Naive thymus-derived CD8-positive, alpha-beta T cell (primary cell): ENCODE results near the gene UST. TPM values are rescaled to one million over a fixed set of nuclear protein-coding genes. Genes with fewer than 3 reads are reported as not detected.

Experiments used
- ATAC-seq, 2 donors: fragments of 150-1000 bp; cut with Tn5 transposase in 1 of 2; sonication (Bioruptor Pico), chemical (Tn5 transposase) in 1 of 2; 1 replicate in 1 of 2; 2 replicates in 1 of 2; pipeline ENCODE4 v1.10.0; 2021; ENCODE audit warnings: mild to moderate bottlenecking in 2 of 2, moderate library complexity in 2 of 2
- POLR2A ChIA-PET: fragments of 350-600 bp; sonication (Branson Sonifier 250); formaldehyde crosslinking; loops from one replicate; lab custom pipeline; 2021; ENCODE audit warnings: antibody characterized with exemption; lab: Charles Lee
- DNase-seq, 10 donors: peaks; one replicate each; pipeline versions ENCODE4 v3.0.0 to v3.0.0-alpha.2; 2020 to 2022
- H3K27ac Mint-ChIP-seq, 10 donors: one replicate each; pipeline ENCODE4 v1.8.0; 2020 to 2022; ENCODE audit warnings: mild to moderate bottlenecking in 10 of 10, mixed read lengths in 10 of 10, moderate library complexity in 4 of 10, inconsistent platforms in 1 of 10
- H3K27me3 Mint-ChIP-seq, 5 donors: one replicate each; pipeline ENCODE4 v1.8.0; 2021 to 2022; ENCODE audit warnings: mixed read lengths in 5 of 5
- H3K36me3 Mint-ChIP-seq, 3 donors: one replicate each; pipeline ENCODE4 v1.8.0; 2020 to 2022; ENCODE audit warnings: mixed read lengths in 3 of 3, mild to moderate bottlenecking in 2 of 3, inconsistent platforms in 1 of 3
- H3K4me1 Mint-ChIP-seq, 4 donors: one replicate each; pipeline ENCODE4 v1.8.0; 2021 to 2022; ENCODE audit warnings: mixed read lengths in 4 of 4
- H3K4me3 Mint-ChIP-seq, 10 donors: one replicate each; pipeline ENCODE4 v1.8.0; 2020 to 2022; ENCODE audit warnings: mild to moderate bottlenecking in 10 of 10, mixed read lengths in 10 of 10, moderate library complexity in 6 of 10, inconsistent platforms in 1 of 10
- H3K9me3 Mint-ChIP-seq, 9 donors: one replicate each; pipeline ENCODE4 v1.8.0; 2020 to 2022; ENCODE audit warnings: mixed read lengths in 9 of 9, mild to moderate bottlenecking in 3 of 9, inconsistent platforms in 1 of 9, moderate library complexity in 1 of 9
- polyA plus RNA-seq, 3 donors: library from polyadenylated mRNA; unstranded; fragments of 300-500 nt; fragmentation: Illumina TruSeq; gene quantifications; one replicate each; pipeline ENCODE4 v1.2.3, GENCODE V29; 2021
- total RNA-seq, 8 experiments: library from RNA in 2 of 8; stranded (reverse) in 2 of 8; gene quantifications; one replicate each; pipeline ENCODE4 v1.2.3 and lab custom pipeline; 2021 to 2026

UST gene
- total and polyA plus RNA-seq, 5 experiments from 2014 or later, result 0.08 to 1.4 (median 0.47) TPM

GRCh38 chr6:149012040-149012545 is 265.3 kb downstream of the UST start:
- Mint-ChIP-seq H3K9me3 (no peaks in the 10 kb centered on the region), H3K27me3 (no peaks in the 10 kb centered on the region)
- POLR2A ChIA-PET, result no interaction called here

GRCh38 chr6:149013586-149014344 is 266.9 kb downstream of the UST start:
- Mint-ChIP-seq H3K36me3 (no peaks in the 10 kb centered on the region), H3K27ac (no peak overlapping the region), H3K27me3 (no peaks in the 10 kb centered on the region), H3K4me1 (no peaks in the 10 kb centered on the region), H3K9me3 (no peaks in the 10 kb centered on the region), H3K4me3 (no peak overlapping the region)
- ATAC-seq (no peak), DNase-seq (no peak)
- POLR2A ChIA-PET, result no interaction called here

More at GRCh38 chr6:149012040-149012545, 265.3 kb downstream of the UST start:
- Mint-ChIP-seq H3K4me1 (no peaks in the 10 kb centered on the region), H3K36me3 (no peaks in the 10 kb centered on the region), H3K27ac (no peak overlapping the region), H3K4me3 (no peak overlapping the region)
- DNase-seq (no peak), ATAC-seq (no peak)

GRCh38 chr6:149014631-149015534 is 268.1 kb downstream of the UST start:
- Mint-ChIP-seq H3K27ac (no peak overlapping the region), H3K4me3 (no peak overlapping the region), H3K4me1 (no peaks in the 10 kb centered on the region), H3K9me3 (no peaks in the 10 kb centered on the region), H3K27me3 (no peaks in the 10 kb centered on the region), H3K36me3 (no peaks in the 10 kb centered on the region)
- ATAC-seq (no peak), DNase-seq (no peak)
- POLR2A ChIA-PET, result no interaction called here

GRCh38 chr6:149015535-149016525 is 269.0 kb downstream of the UST start:
- H3K27ac Mint-ChIP-seq, result no peak overlapping the region
- DNase-seq, result no peak
- no peaks in the 10 kb centered on the region for H3K4me1 Mint-ChIP-seq
- H3K27me3 Mint-ChIP-seq, result no peaks in the 10 kb centered on the region
- H3K9me3 Mint-ChIP-seq, result no peaks in the 10 kb centered on the region
- POLR2A ChIA-PET, result no interaction called here
- H3K4me3 Mint-ChIP-seq, result no peak overlapping the region
- no peak for ATAC-seq
- H3K36me3 Mint-ChIP-seq, result no peaks in the 10 kb centered on the region

- no peaks in the 10 kb centered on the region for H3K9me3 Mint-ChIP-seq
- POLR2A ChIA-PET, result no interaction called here
- no peak for DNase-seq
- H3K36me3 Mint-ChIP-seq, result no peaks in the 10 kb centered on the region
- no peak for ATAC-seq
- no peak overlapping the region for H3K4me3 Mint-ChIP-seq
- no peaks in the 10 kb centered on the region for H3K27me3 Mint-ChIP-seq
- no peaks in the 10 kb centered on the region for H3K4me1 Mint-ChIP-seq
- H3K27ac Mint-ChIP-seq, result no peak overlapping the region
These were observed 269.9 kb downstream of the UST start for GRCh38 chr6:149016716-149017115.

- Mint-ChIP-seq H3K27me3 (no peaks in the 10 kb centered on the region), H3K27ac (no peak overlapping the region), H3K9me3 (no peaks in the 10 kb centered on the region), H3K36me3 (peaks cover 0 to 3% (median 0%) of the 10 kb centered on the region in 3 donors), H3K4me1 (no peaks in the 10 kb centered on the region), H3K4me3 (no peak overlapping the region)
- ATAC-seq, result no peak
- POLR2A ChIA-PET, result interaction anchor here (0.6 kb wide), 1 partner anchor 1920 kb away, joined by 3 read pairs; no protein-coding TSS in a partner anchor
- no peak for DNase-seq
These were observed 273.5 kb downstream of the UST start for GRCh38 chr6:149020319-149020718.

- Mint-ChIP-seq H3K27ac (peak overlapping the region in 1 of 10 donors; percentile 3), H3K27me3 (no peaks in the 10 kb centered on the region), H3K36me3 (peaks cover 0 to 3% (median 0%) of the 10 kb centered on the region in 3 donors), H3K9me3 (peaks cover 0 to 9% (median 0%) of the 10 kb centered on the region in 9 donors), H3K4me3 (no peak overlapping the region), H3K4me1 (peaks cover 2 to 7% (median 5%) of the 10 kb centered on the region in 4 donors)
- POLR2A ChIA-PET, result no interaction called here
- no peak for DNase-seq
- no peak for ATAC-seq
These were observed 277.5 kb downstream of the UST start for GRCh38 chr6:149024361-149024760.

GRCh38 chr6:149025061-149025460 is 278.2 kb downstream of the UST start:
- POLR2A ChIA-PET, result no interaction called here

GRCh38 chr6:149026530-149026942 is 279.7 kb downstream of the UST start:
- Mint-ChIP-seq H3K9me3 (peaks cover 0 to 9% (median 0%) of the 10 kb centered on the region in 9 donors), H3K27ac (no peak overlapping the region), H3K4me1 (peaks cover 2 to 13% (median 5%) of the 10 kb centered on the region in 4 donors), H3K36me3 (peaks cover 0 to 3% (median 0%) of the 10 kb centered on the region in 3 donors), H3K4me3 (no peak overlapping the region), H3K27me3 (no peaks in the 10 kb centered on the region)
- ATAC-seq (no peak), DNase-seq (no peak)
- POLR2A ChIA-PET, result no interaction called here

More at GRCh38 chr6:149025061-149025460, 278.2 kb downstream of the UST start:
- DNase-seq (no peak), ATAC-seq (no peak)
- Mint-ChIP-seq H3K4me1 (peaks cover 2 to 7% (median 5%) of the 10 kb centered on the region in 4 donors), H3K27me3 (no peaks in the 10 kb centered on the region), H3K27ac (no peak overlapping the region), H3K4me3 (no peak overlapping the region), H3K9me3 (peaks cover 0 to 9% (median 0%) of the 10 kb centered on the region in 9 donors), H3K36me3 (peaks cover 0 to 3% (median 0%) of the 10 kb centered on the region in 3 donors)

- peaks cover 2 to 22% (median 6%) of the 10 kb centered on the region in 4 donors for H3K4me1 Mint-ChIP-seq
- peaks cover 0 to 9% (median 0%) of the 10 kb centered on the region in 9 donors for H3K9me3 Mint-ChIP-seq
- no peak for ATAC-seq
- no peak overlapping the region for H3K4me3 Mint-ChIP-seq
- no peak overlapping the region for H3K27ac Mint-ChIP-seq
- POLR2A ChIA-PET, result interaction anchor here (0.7 to 1.2 kb wide), 3 partner anchors 87 to 453 kb away, joined by 3 to 6 read pairs (median 5); no protein-coding TSS in a partner anchor
- peaks cover 0 to 3% (median 0%) of the 10 kb centered on the region in 3 donors for H3K36me3 Mint-ChIP-seq
- no peaks in the 10 kb centered on the region for H3K27me3 Mint-ChIP-seq
- no peak for DNase-seq
These were observed 280.7 kb downstream of the UST start for GRCh38 chr6:149027484-149027883.

GRCh38 chr6:149028767-149029405 is 282.1 kb downstream of the UST start:
- peak; percentile 37 to 84 (median 72) for DNase-seq
- Mint-ChIP-seq H3K27ac (peak overlapping the region in 1 of 10 donors; percentile 82), H3K4me3 (peak overlapping the region in 2 of 10 donors; percentile 20 to 55), H3K36me3 (no peaks in the 10 kb centered on the region), H3K9me3 (peaks cover 0 to 9% (median 0%) of the 10 kb centered on the region in 9 donors), H3K4me1 (peaks cover 2 to 30% (median 6%) of the 10 kb centered on the region in 4 donors), H3K27me3 (no peaks in the 10 kb centered on the region)
- ATAC-seq, result peak; percentile 82 to 87
- POLR2A ChIA-PET, result interaction anchor here (0.7 to 1.1 kb wide), 2 partner anchors 9 to 403 kb away, joined by 3 to 6 read pairs; no protein-coding TSS in a partner anchor
